Spleen (tissue), 13 donors: Measurements from ENCODE around the gene MRPS22. TPM values are rescaled to one million over a fixed set of nuclear protein-coding genes. Genes with fewer than 3 reads are reported as not detected.
A peak's percentile ranks its signal among the peaks of the same experiment; 100 is the strongest.

Source experiments
- DNase-seq: peaks from one replicate; pipeline ENCODE4 v3.0.0-alpha.2; 2020
- H3K27ac ChIP-seq, 8 donors: fragments of 200-600 bp; sonication (generic) in 7 of 8; 1 replicate in 4 of 8; 2 replicates in 4 of 8; pipeline versions ENCODE4 v1.5.0 to v1.8.0; 2016 to 2021; ENCODE audit warnings: inconsistent platforms in 4 of 8, mild to moderate bottlenecking in 4 of 8, moderate library complexity in 1 of 8
- H3K27me3 ChIP-seq, 7 donors: fragments of 200-600 bp; sonication (generic) in 6 of 7; replicated peaks in 1 of 7; 1 replicate in 4 of 7; 2 replicates in 3 of 7; pipeline versions ENCODE4 v1.5.0 to v1.8.0; 2016 to 2021; ENCODE audit warnings: inconsistent platforms in 3 of 7, mild to moderate bottlenecking in 1 of 7
- H3K36me3 ChIP-seq, 6 donors: fragments of 200-600 bp; sonication (generic) in 5 of 6; 1 replicate in 4 of 6; 2 replicates in 2 of 6; pipeline versions ENCODE4 v1.5.0 to v1.8.0; 2016 to 2021; ENCODE audit warnings: inconsistent platforms in 2 of 6
- H3K4me1 ChIP-seq, 6 donors: fragments of 200-600 bp; sonication (generic) in 5 of 6; 1 replicate in 3 of 6; 2 replicates in 3 of 6; pipeline versions ENCODE4 v1.5.0 to v1.8.0; 2016 to 2021; ENCODE audit warnings: inconsistent platforms in 3 of 6
- H3K4me3 ChIP-seq, 8 donors: fragments of 200-600 bp; sonication (generic) in 7 of 8; 1 replicate in 4 of 8; 2 replicates in 4 of 8; pipeline versions ENCODE4 v1.5.0 to v1.8.0; 2016 to 2021; ENCODE audit warnings: inconsistent platforms in 4 of 8, mild to moderate bottlenecking in 4 of 8, moderate library complexity in 2 of 8
- H3K9me3 ChIP-seq, 8 donors: fragments of 200-600 bp; sonication (generic) in 7 of 8; 1 replicate in 4 of 8; 2 replicates in 4 of 8; pipeline versions ENCODE4 v1.5.0 to v1.8.0; 2016 to 2021; ENCODE audit warnings: inconsistent platforms in 4 of 8
- CTCF ChIP-seq, 11 experiments: fragments of 200-600 bp in 7 of 11; fragments of 450-650 bp in 4 of 11; sonication (generic) in 4 of 11; IDR thresholded peaks in 8 of 11; conservative IDR thresholded peaks in 3 of 11; 1 replicate in 7 of 11; 2 replicates in 4 of 11; pipeline versions ENCODE4 v1.4.0 to v1.8.0; 2016 to 2021; ENCODE audit warnings: antibody characterized with exemption in 11 of 11, inconsistent platforms in 4 of 11, mild to moderate bottlenecking in 1 of 11
- POLR2A ChIP-seq, 3 donors: fragments of 450-650 bp; IDR thresholded peaks; one replicate each; pipeline ENCODE4 v1.5.1; 2017; ENCODE audit warnings: antibody characterized with exemption in 3 of 3, mild to moderate bottlenecking in 1 of 3
- POLR2AphosphoS5 ChIP-seq, 3 donors: sonication (generic); formaldehyde crosslinking; IDR thresholded peaks; one replicate each; pipeline ENCODE4 v1.5.1; 2017; ENCODE audit warnings: antibody characterized with exemption in 3 of 3
- WGBS, 5 donors: extraction: QIAGEN DNeasy Blood & Tissue Kit in 3 of 5; methylation state at CpG; one replicate each; pipeline versions ENCODE4 v1.1.5 to v1.1.7; 2013 to 2018; 5-methylcytosine and 5-hydroxymethylcytosine counted together
- intact Hi-C: fragments of 100-400 bp; cut with DNase I; formaldehyde crosslinking; loops from one replicate; pipeline ENCODE4 v1.15.0; 2023; ENCODE audit warnings: low total_unique reads
- long read RNA-seq, 2 donors: transcript quantifications; one replicate each; lab custom pipeline, GENCODE V29; 2026
- polyA plus RNA-seq, 3 donors: library from polyadenylated mRNA; stranded (reverse); fragments of 200-250 nt; gene quantifications; one replicate each; pipeline ENCODE4 v1.2.1, GENCODE V29; 2013
- total RNA-seq, 7 donors: library from RNA; depleted of rRNA in 3 of 7; stranded (reverse); fragments of >200 nt in 3 of 7; fragmentation: NEBNext Ultra II Directional in 4 of 7; extraction: Animal tissue kit (Norgen Biotek cat#: 25700) in 4 of 7; gene quantifications; one replicate each; pipeline versions ENCODE4 v1.1.0 to v1.2.1, GENCODE V29; 2016 to 2021
- donor health status: healthy with polysubstance abuse.
- donor health status: DM: no; HTN: no; CAD: no; lungs with moderate emphysema.
- donor health status: DM: no; HTN: no; CAD: no.
- donor health status: Bipolar disorder and iron deficiency.
- donor health status: healthy.
- donor health status: DM: no; HTN: no; CAD: no.
- donor health status: DM: yes; HTN: yes; CAD: no.

Gene MRPS22
- total RNA-seq = 10 to 100 TPM; 24.8 to 53.2 (median 31.0) TPM
- 10 to 100 TPM; 25.1 to 31.6 (median 30.8) TPM for polyA plus RNA-seq
- long read RNA-seq, donor 1, transcript MRPS22-201 (8 exons, 1,120 nt) = major isoform, 12 of 152 reads
- long read RNA-seq, donor 1, partial matches to known transcripts = 133 of 152 reads
- long read RNA-seq, donor 1, other reads (novel, unspliced or antisense) = 0 of 152 reads
- long read RNA-seq, donor 2, transcript MRPS22-201 (8 exons, 1,120 nt) = major isoform, 17 of 119 reads
- long read RNA-seq, donor 2, partial matches to known transcripts = 99 of 119 reads
- long read RNA-seq, donor 2, other reads (novel, unspliced or antisense) = 0 of 119 reads

DNA sequence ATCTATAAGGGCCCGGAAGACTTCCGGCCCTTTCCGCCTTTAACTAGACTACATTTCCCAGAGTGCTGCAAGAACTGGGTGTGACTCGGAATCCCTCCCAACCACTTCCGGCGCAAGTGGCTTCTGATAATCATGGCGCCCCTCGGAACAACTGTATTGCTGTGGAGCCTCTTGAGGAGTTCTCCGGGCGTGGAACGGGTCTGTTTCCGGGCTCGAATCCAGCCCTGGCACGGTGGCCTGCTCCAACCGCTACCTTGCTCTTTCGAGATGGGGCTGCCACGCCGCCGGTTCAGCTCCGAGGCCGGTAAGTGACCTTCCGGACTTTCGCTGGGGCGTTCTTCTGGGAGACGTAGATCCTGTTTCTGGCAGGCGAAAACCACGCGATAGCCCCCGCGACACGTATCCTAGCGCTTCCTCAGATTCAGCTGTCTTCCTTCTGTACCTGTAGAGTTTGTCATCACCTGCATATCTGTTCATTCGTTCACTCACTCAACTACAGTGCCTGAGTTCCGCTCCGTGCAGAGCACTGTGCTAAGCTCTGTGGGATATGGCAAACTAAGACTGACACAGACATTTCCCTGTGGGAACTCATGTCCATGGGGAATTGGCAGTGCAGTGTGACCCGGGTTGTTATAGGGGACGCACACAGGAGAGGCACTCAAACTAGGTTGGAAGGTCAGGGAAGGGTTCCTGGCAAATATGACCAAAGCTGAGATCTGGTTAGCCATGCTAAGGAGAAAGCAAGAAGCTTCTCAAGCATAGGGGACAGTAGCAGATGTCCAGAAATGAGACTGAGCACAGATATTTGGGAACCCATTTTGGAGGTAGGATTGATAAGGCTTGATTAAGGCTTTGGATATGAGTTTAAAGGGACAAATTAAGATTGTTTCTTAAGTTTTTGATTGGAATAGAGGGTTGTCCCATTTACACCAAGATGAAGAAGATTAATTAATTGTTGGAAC, at the start of gene MRPS22:
TSS of gene MRPS22 (plus strand) at position 126 of the 962 bp plus-strand sequence. CDS start at position 133, 7 bp downstream.
- intact Hi-C loops = no loop called here
- H3K27ac ChIP-seq = peak within 1 kb of the TSS; percentile 75 to 93 (median 84)
- peak within 1 kb of the TSS; percentile 66 to 98 (median 84) for H3K4me3 ChIP-seq
- H3K4me1 ChIP-seq = peaks cover 13 to 38% (median 29%) of the 10 kb centered on the region in 6 donors
- H3K36me3 ChIP-seq = peaks cover 0 to 33% (median 24%) of the 10 kb centered on the region in 6 donors
- H3K27me3 ChIP-seq = peaks cover 0 to 6% (median 0%) of the 10 kb centered on the region in 7 donors
- DNase-seq = peak; percentile 93
- H3K9me3 ChIP-seq = no peaks in the 10 kb centered on the region
- 0 to 1% (median 1%) methylated on average over 21 to 37 of the region's 37 CpGs for WGBS, 5 donors
- TF ChIP-seq POLR2A (IDR thresholded peaks at IDR 0.05) (no peak), POLR2AphosphoS5 (IDR thresholded peaks at IDR 0.05) (peak; percentile 69 to 83 (median 81)), CTCF (IDR thresholded peaks at IDR 0.05 in 8 of 11, conservative IDR thresholded peaks at IDR 0.05 in 3 of 11) (peak in 1 of 11 experiments; percentile 12)

DNA sequence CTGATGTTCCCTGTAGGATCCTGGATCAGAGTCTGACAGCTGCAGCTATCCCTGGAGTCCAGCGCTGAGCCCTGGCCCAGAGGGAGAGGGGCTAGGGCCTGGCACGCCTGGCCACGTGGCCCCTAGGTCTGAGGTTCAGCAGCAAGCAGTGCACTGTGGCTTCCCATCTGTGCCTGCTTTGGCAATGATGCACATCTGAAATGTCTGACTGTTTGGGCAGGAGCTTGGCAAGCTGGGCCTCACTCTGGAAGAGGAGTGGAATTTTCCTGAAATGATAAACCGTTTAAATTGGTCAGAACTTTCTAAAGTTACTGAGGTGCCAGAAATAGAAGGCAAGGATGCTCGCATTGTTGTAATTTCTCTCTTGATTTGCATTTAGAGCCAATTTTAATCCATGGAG, 48.8 kb upstream of the MRPS22 start:
- Histone ChIP-seq H3K36me3 (no peaks in the 10 kb centered on the region), H3K4me1 (no peaks in the 10 kb centered on the region), H3K9me3 (no peaks in the 10 kb centered on the region), H3K27me3 (no peaks in the 10 kb centered on the region), H3K27ac (no peak overlapping the region), H3K4me3 (no peak overlapping the region)
- WGBS, 5 donors = 78 to 85% (median 84%) methylated on average over 4 to 5 of the region's 5 CpGs
- intact Hi-C loops = no loop called here
- DNase-seq = peak; percentile 58
- TF ChIP-seq CTCF (IDR thresholded peaks at IDR 0.05 in 8 of 11, conservative IDR thresholded peaks at IDR 0.05 in 3 of 11) (no peak), POLR2AphosphoS5 (IDR thresholded peaks at IDR 0.05) (no peak), POLR2A (IDR thresholded peaks at IDR 0.05) (no peak)

DNA sequence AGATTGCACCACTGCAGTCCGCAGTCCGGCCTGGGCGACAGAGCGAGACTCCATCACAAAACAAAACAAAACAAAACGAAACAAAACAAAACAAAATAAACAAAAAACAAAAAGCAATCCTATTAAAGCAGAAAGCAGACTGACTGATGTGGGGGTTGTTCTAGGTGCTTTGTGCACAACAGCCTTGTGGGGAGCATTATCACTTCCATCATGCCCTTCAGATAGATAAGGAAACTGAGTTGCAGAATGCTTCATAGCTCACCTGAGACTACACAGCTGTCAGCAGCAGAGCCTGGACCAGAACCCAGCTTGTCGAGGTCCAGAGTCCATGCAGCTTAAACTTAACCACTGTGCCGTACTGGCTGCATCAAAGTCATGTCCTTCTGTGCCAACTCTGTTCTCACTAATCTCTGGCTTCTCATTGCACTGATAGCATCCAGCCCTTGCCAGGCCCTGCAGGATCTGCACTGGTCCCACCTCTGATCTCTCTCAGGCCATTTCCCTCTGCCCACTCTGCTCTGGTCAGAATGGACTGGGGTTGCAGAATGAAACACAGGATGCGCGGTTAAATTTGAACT, 47.6 kb upstream of the MRPS22 start:
- peak; percentile 32 for DNase-seq
- no peak for TF ChIP-seq POLR2A (IDR thresholded peaks at IDR 0.05)
- TF ChIP-seq POLR2AphosphoS5 (IDR thresholded peaks at IDR 0.05) = no peak
- no peak for TF ChIP-seq CTCF (IDR thresholded peaks at IDR 0.05 in 8 of 11, conservative IDR thresholded peaks at IDR 0.05 in 3 of 11)
- intact Hi-C loops = no loop called here

More for the DNA sequence above, 47.6 kb upstream of the MRPS22 start:
- no peaks in the 10 kb centered on the region for H3K4me1 ChIP-seq
- no peak overlapping the region for H3K4me3 ChIP-seq
- no peaks in the 10 kb centered on the region for H3K27me3 ChIP-seq
- 81 to 87% (median 84%) methylated on average over 9 of the region's 9 CpGs for WGBS, 5 donors
- no peaks in the 10 kb centered on the region for H3K9me3 ChIP-seq
- no peak overlapping the region for H3K27ac ChIP-seq
- H3K36me3 ChIP-seq = no peaks in the 10 kb centered on the region
